Measurements from ENCODE around the gene ARSB.
A peak's percentile ranks its signal among the peaks of the same experiment; 100 is the strongest.
"Not testable (repeated sequence)": the region's sequence is repeated elsewhere in the genome, so short reads cannot be mapped to it uniquely, and the experiment has no call there.

The ARSB gene

DNA sequence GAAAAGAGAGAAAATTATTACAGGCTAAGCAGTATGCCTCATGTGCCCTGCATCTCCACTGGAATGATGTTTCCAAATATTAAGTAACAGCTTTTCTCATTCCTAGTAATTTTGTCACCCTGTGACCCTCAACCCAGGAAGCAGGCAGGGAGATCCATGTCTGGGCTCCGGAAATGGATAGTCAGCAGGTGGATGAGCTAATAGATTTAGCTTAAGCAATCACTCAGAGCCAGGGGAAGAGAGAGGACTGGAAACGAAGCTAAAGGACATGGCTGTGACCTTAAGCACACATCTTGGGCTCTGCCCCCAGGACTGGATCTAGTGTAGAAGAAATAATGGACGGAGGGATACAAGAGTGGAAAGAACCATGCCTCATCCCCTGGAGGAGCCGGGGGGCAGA lies 89.5 kb downstream of the ARSB start:
- DNase-seq: no peak

DNA sequence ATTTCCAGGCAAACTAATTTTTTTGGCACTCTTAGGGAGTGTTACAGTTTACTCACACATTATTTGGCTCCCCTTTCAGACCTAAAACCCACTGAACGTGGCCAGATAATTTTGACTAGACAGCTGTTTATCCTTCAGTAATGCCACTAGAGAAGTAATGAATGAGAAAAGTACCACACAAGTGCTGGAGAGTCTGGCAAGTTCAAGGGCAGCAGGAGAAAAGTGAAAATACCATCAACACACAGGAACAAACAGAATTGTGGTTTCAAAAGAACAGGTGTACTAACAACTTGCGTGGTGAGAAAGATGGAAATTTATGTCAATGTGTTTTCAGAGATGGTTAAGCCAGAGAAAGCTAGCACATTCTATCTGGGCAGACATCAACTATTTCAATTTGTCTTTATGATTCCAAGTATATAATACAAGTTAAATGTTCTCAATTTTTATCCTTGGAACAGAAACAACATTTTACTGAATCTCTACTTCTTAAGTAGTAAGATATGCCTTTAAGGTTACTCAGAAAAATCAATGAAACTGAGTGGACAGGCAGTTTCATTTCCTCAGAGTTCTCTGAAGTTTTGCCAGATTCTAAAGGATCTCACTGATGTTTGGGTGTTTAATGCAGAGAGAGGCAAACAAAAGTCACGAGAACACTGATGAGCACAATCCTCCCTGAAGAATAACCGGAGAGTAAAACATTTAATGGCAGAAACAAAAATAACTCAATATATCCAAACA lies 91.0 kb downstream of the ARSB start:
- DNase-seq: no peak

DNA sequence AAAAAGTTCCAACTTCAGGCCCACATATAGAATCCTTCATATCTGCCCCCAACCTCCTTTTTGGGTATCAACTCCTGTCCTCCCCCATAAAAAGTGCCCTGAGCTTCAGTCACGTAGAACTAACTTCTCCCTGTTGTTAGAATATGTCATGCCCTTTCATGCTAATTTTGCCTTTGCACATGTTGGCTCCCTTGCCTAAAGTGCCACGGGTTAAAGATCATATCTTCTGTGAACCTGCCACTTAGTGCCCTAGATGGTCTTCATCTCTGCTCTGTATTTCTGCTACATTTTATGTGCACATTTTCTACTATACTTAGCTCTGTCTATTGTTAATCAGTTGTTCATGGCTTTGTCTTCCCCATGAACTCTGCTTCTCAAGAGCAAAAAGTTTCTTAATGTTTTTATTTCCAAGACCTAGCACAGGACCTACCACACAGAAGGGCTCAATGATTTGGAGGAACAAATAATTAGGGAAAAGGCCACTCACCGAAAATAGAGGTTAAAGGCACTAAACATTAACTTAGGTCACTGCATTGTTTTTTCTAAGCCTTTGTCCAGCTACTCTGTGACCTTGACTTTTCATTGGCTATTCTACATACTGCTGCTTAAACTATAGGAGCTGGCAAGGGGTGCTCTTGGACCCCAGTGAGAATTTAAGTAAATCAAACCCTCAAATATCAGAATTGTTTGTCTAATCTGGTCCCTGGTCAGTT lies 94.3 kb downstream of the ARSB start:
- DNase-seq: no peak

DNA sequence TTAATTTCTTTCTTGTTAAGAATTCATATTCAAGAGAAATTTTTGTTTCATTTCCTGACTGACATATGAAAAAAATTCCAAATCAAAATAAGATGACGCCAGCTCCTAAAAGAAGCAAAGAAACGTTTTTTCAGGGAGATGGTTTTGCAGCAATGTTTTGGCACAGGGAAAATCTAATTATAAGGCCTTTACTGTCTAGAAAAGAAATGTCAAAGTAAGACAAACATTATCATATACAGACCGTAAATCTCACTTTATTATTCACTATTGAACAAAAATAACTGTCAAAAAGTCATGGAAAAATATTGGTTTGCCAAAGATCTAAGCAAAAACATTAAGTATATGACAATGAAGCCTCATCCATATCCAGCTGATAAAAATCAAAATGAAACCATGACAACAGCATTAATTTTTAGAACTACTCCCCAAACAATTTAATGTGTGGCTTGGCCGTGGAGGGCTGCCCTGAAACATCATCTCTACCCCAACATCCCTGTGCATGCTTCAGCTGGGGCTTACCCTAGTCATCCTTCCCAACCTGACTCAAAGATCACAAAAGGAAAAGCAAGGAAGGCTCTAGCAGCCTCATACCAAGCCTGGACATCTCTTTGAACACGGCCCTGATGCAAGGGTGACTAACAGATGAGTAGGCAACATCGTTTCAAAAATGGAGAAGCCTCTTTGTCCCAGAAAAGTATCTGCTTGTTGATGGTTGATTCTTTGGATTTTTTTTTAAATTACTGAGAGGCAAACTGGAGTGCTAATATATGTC lies 95.6 kb downstream of the ARSB start:
- no peak for DNase-seq

DNA sequence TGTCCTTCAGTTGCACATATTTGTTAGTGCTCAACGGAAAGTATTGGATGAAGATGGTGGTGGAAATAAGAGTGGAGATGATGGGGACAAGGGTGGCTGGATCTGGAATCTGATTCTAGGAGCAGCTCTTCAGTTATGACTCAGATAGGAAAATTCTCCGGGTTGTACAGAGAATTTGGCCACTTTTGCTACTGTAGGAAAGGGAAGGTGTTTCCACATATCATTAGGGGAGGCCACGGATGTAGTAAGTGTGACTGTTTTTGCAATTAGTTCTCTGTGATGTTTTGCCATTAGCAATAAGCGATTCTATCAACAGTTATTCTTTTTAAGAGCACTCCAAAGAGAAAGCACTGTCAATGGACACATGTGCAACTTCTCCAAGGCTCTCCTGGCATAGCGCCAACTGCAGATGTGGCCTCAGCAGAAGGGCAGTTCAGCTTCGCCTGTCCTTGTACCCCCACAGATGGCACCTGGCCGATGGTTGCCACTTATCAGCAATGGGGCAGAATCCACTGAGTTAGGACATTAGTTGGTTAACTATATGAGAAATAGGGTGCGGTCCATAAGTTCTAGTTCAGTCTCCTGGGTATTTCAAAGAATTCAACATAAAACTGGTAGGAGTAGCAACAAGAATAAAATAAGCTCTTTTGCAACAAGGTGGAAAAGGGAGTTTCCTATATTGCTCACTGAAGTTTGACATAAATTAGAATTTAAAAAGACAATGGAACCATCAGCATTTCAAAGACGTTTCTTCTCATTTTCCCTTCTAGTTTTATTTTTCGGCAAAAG lies 96.3 kb downstream of the ARSB start:
- peak; percentile 12 for DNase-seq

GRCh38 chr5:78887384-78888118 lies 97.6 kb downstream of the ARSB start:
- no peak for DNase-seq

- DNase-seq: no peak
These were observed 98.5 kb downstream of the ARSB start for GRCh38 chr5:78886341-78887230.

DNA sequence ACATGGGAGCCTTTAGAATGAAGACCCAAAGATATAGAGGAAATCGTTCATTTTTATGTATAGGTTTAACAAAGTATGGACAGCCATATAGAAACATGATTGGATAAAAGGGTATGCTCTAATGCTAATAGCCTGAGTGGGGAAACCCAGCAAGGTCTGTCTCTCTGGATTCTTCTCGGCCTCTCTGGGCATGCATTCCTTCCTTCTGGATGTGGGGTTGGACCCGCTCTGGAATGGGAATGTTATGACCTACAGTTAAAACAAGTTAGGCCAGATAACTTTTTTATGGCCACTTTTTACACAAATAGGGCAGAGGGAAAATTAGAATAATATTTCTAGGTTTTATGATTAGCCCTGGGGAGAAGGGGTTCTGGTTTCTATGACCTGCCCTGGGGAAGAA lies 103.2 kb downstream of the ARSB start:
- no peak for DNase-seq

- DNase-seq: no peak
These were observed 105.6 kb downstream of the ARSB start for GRCh38 chr5:78879516-78879915.

DNA sequence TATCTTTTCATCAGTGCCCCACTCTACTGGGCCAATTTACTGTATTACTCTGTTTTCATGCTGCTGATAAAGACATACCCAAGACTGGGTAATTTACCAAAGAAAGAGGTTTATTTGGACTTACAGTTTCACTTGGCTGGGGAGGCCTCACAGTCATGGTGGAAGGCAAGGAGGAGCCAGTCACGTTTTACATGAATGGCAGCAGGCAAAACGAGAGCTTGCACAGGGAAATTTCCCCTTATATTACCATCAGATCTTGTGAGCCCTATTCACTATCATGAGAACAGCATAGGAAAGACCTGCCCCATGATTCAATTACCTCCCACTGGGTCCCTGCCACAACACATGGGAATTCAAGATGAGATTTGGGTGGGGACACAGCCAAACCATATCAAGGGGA lies 119.0 kb downstream of the ARSB start:
- not testable (repeated sequence) for DNase-seq

DNA sequence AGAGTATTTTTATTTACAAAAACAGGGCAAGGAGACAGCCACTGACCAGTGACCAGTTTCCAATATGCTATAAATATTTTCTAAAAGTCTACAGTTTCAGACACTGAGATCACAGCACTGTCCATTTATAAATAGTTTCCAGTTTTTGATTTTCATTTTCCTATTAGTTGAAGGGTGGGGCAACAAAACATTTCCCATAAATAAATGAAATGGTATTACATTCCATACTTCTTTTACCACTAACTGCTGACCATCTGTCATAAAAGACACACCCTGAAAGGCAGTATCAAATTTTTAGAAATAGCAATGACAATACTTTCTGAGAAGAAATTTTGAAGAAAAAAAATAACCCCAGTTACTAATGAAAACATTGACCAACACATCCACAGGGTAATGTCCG lies 126.7 kb downstream of the ARSB start:
- no peak for DNase-seq

- DNase-seq: no peak
These were observed 130.1 kb downstream of the ARSB start for GRCh38 chr5:78855026-78855425.

DNA sequence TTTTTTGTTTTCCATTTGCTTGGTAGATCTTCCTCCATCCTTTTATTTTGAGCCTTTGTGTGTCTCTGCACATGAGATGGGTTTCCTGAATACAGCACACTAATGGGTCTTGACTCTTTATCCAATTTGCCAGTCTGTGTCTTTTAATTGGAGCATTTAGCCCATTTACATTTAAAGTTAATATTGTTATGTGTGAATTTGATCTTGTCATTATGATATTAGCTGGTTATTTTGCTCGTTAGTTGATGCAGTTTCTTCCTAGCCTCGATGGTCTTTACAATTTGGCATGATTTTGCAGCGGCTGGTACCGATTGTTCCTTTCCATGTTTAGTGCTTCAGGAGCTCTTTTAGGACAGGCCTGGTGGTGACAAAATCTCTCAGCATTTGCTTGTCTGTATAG lies 133.2 kb downstream of the ARSB start:
- not testable (repeated sequence) for DNase-seq

- DNase-seq: no peak
These were observed 139.6 kb downstream of the ARSB start for GRCh38 chr5:78845470-78845869.

DNA sequence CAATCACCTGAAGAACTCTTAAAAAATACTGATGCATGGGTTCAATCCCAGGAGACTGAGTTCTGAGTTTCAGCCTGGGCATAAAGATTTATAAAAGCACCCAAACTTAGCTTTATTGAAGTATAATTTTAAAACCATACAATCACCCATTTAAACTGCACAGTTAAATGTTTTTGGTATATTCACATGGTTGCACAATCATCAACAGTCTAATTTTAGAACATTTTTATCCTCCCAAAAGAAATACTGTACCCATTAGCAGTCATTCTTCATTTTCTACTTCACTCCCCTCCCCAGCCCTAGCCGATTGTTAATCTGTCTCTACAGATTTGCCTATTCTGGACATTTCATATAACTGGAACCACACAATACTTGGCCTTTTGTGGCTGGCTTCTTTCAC lies 141.7 kb downstream of the ARSB start:
- DNase-seq: no peak

DNA sequence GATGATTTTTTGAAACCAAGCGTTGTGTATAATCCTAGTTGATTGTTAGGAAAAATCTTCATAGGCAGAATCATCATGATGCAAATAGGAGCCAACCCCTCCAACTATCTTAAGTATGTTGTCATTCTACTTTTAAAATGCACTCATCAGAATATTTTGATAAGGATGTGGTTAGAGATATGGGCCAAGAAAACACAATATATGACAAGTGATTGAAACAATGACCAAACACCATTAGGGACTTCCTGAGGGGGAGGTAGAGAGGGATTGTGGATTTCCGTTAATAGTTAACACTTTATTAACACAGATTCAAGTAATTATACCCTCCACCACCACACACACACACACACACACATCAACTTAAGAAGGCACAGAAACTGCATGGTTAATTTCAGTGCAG lies 143.3 kb downstream of the ARSB start:
- no peak for DNase-seq

DNA sequence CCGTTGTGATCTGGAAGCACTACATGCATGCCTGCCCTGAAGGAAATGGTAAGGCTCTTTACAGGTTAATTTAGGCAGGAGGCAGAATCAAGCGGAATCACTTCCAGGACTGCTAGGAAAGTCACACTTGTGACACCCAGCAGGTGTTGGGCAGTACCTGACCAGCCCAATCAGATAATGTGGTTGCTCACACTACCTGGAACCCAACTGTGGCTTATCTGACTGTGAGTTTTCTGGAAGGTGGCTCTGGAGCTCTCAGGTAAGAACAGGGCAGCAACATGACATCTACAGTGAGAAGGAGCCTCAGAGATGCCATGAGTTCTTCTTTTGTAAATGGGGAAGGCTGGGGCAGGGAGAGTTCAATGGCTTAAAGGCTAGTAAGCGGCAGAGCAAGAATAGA lies 146.4 kb downstream of the ARSB start:
- DNase-seq: no peak

DNA sequence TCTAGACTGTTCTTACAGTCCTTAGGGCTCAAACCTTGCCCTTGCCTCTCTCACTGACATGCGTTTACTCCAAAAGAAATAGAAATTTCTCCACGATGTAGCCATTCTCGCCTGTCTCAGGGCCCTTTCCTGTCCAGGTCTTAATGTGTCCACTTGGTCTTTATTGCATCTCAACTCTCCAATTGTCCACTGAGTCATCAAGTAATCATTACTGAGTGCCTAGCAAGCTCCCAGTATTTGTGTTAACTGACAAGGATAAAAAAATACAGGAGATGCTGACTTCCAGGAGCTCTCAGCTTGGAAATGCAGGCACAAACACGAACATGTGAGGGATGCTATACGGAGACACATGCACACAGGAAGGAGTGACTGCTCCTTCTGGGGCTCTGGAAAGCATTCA lies 147.3 kb downstream of the ARSB start:
- DNase-seq: no peak

GRCh38 chr5:78835176-78835575 lies 149.9 kb downstream of the ARSB start:
- DNase-seq: peak; percentile 4

- no peak for DNase-seq
These were observed 151.8 kb downstream of the ARSB start for GRCh38 chr5:78833284-78833683.

GRCh38 chr5:78830528-78831046 lies 154.5 kb downstream of the ARSB start:
- no peak for DNase-seq

Data from NCI-H69 (cell line).